ENCODE measurements around the gene TM7SF2. TPM values are rescaled to one million over a fixed set of nuclear protein-coding genes. Genes with fewer than 3 reads are reported as not detected.

The TM7SF2 gene
- total RNA-seq, 2 experiments from 2014 or later = 19.2 to 21.0 TPM

- no peaks in the 10 kb centered on the region for H3K27me3 Mint-ChIP-seq
- H3K4me1 Mint-ChIP-seq (ENCODE audit: low read depth) = peaks cover 37% of the 10 kb centered on the region
- ChIA-PET POLR2A (interaction anchor here (1.4 to 1.5 kb wide), 2 partner anchors 9 to 13 kb away, joined by 4 to 5 read pairs; partner anchors contain the start of genes FAU, MRPL49 and ZNHIT2), CTCF (interaction anchor here (0.8 to 6.7 kb wide), 4 partner anchors 10 to 95 kb away, joined by 3 to 122 read pairs (median 59); partner anchors contain the start of genes ARL2, FAU, MRPL49 and VPS51)
- H3K36me3 Mint-ChIP-seq = peaks cover 6% of the 10 kb centered on the region
- no peaks in the 10 kb centered on the region for H3K9me3 Mint-ChIP-seq
- no peak overlapping the region for H3K4me3 Mint-ChIP-seq
- DNase-seq = no peak
- intact Hi-C loops (cut with micrococcal nuclease) = no loop called here
- H3K27ac Mint-ChIP-seq = no peak overlapping the region
Observed at GRCh38 chr11:65108469-65109123, 3.1 kb upstream of the TM7SF2 start.

- POLR2A ChIA-PET = interaction anchor here (1.2 to 1.5 kb wide), 4 partner anchors 8 to 72 kb away, joined by 3 to 7 read pairs (median 4); partner anchors contain the start of genes CAPN1, FAU, MRPL49 and SYVN1
- intact Hi-C loops (cut with micrococcal nuclease) = loop anchor here (1.0 to 10.0 kb wide), 4 partner anchors 13 to 865 kb away; partner anchors contain the start of genes CAPN1, FKBP2, PPP1R14B and RASGRP2
- DNase-seq = no peak
- Mint-ChIP-seq H3K27ac (peak overlapping the region; percentile 23), H3K9me3 (no peaks in the 10 kb centered on the region), H3K27me3 (no peaks in the 10 kb centered on the region), H3K4me3 (no peak overlapping the region), H3K36me3 (peaks cover 5% of the 10 kb centered on the region), H3K4me1 (ENCODE audit: low read depth) (peaks cover 43% of the 10 kb centered on the region)
- CTCF ChIA-PET = interaction anchor here (0.5 to 6.7 kb wide), 19 partner anchors 10 to 263 kb away, joined by 3 to 122 read pairs (median 5); partner anchors contain the start of genes ARL2, CAPN1, FAU and MRPL49
Observed at GRCh38 chr11:65109231-65110198, 2.2 kb upstream of the TM7SF2 start.

- Mint-ChIP-seq H3K4me1 (ENCODE audit: low read depth) (peaks cover 44% of the 10 kb centered on the region), H3K36me3 (peaks cover 5% of the 10 kb centered on the region), H3K27ac (peak overlapping the region; percentile 23), H3K4me3 (no peak overlapping the region), H3K9me3 (no peaks in the 10 kb centered on the region), H3K27me3 (no peaks in the 10 kb centered on the region)
- CTCF ChIA-PET = interaction anchor here (0.5 to 6.7 kb wide), 25 partner anchors 10 to 300 kb away, joined by 3 to 122 read pairs (median 4); partner anchors contain the start of genes ARL2, CAPN1, CDC42BPG and FAU
- intact Hi-C loops (cut with micrococcal nuclease) = loop anchor here (1.0 to 10.0 kb wide), 4 partner anchors 14 to 866 kb away; partner anchors contain the start of genes CAPN1, FKBP2, PPP1R14B and RASGRP2
- DNase-seq = peak; percentile 97
- POLR2A ChIA-PET = interaction anchor here (1.2 to 2.2 kb wide), 4 partner anchors 12 to 72 kb away, joined by 3 to 12 read pairs (median 6); partner anchors contain the start of genes CAPN1, FAU, MRPL49 and SYVN1
Observed at GRCh38 chr11:65110354-65110861, 1.3 kb upstream of the TM7SF2 start.

- no peaks in the 10 kb centered on the region for H3K27me3 Mint-ChIP-seq
- intact Hi-C loops (cut with micrococcal nuclease) = loop anchor here (2.0 to 10.0 kb wide), 3 partner anchors 70 to 866 kb away; partner anchors contain the start of genes CAPN1, FKBP2, PPP1R14B and RASGRP2
- H3K4me1 Mint-ChIP-seq (ENCODE audit: low read depth) = peaks cover 52% of the 10 kb centered on the region
- CTCF ChIA-PET = interaction anchor here (0.7 to 6.7 kb wide), 19 partner anchors 9 to 300 kb away, joined by 3 to 122 read pairs (median 7); partner anchors contain the start of genes ARL2, CAPN1, CDC42BPG and FAU
- POLR2A ChIA-PET = interaction anchor here (0.6 to 2.8 kb wide), 7 partner anchors 10 to 244 kb away, joined by 3 to 19 read pairs (median 6); partner anchors contain the start of genes FAU, MRPL49, SYVN1 and VPS51
- peak overlapping the region; percentile 84 for H3K4me3 Mint-ChIP-seq
- H3K27ac Mint-ChIP-seq = no peak overlapping the region
- no peaks in the 10 kb centered on the region for H3K9me3 Mint-ChIP-seq
- peaks cover 1% of the 10 kb centered on the region for H3K36me3 Mint-ChIP-seq
- DNase-seq = no peak
Observed at GRCh38 chr11:65111159-65111743, 421 bp upstream of the TM7SF2 start.

- POLR2A ChIA-PET = interaction anchor here (0.8 to 2.8 kb wide), 7 partner anchors 9 to 69 kb away, joined by 3 to 19 read pairs (median 5); partner anchors contain the start of genes CAPN1, CDCA5, FAU and MRPL49
- CTCF ChIA-PET = interaction anchor here (0.6 to 6.7 kb wide), 13 partner anchors 7 to 910 kb away, joined by 3 to 122 read pairs (median 8); partner anchors contain the start of genes ARL2, CAPN1, CDCA5 and FAU
- H3K27me3 Mint-ChIP-seq = no peaks in the 10 kb centered on the region
- no peaks in the 10 kb centered on the region for H3K9me3 Mint-ChIP-seq
- H3K36me3 Mint-ChIP-seq = peaks cover 5% of the 10 kb centered on the region
- peak; percentile 84 for DNase-seq
- peak overlapping the region; percentile 56 for H3K27ac Mint-ChIP-seq
- H3K4me1 Mint-ChIP-seq (ENCODE audit: low read depth) = peaks cover 56% of the 10 kb centered on the region
- intact Hi-C loops (cut with micrococcal nuclease) = loop anchor here (10.0 kb wide), 2 partner anchors 368 to 868 kb away; partner anchors contain the start of genes FKBP2, PPP1R14B and RASGRP2
- peak overlapping the region; percentile 84 for H3K4me3 Mint-ChIP-seq
Observed at GRCh38 chr11:65112546-65113360, 1.1 kb downstream of the TM7SF2 start.

- Mint-ChIP-seq H3K4me3 (peak overlapping the region; percentile 84), H3K36me3 (peaks cover 9% of the 10 kb centered on the region), H3K27ac (peak overlapping the region; percentile 56), H3K4me1 (ENCODE audit: low read depth) (peaks cover 60% of the 10 kb centered on the region), H3K27me3 (no peaks in the 10 kb centered on the region), H3K9me3 (no peaks in the 10 kb centered on the region)
- intact Hi-C loops (cut with micrococcal nuclease) = loop anchor here (10.0 kb wide), 2 partner anchors 369 to 869 kb away; partner anchors contain the start of genes FKBP2, PPP1R14B and RASGRP2
- no peak for DNase-seq
- POLR2A ChIA-PET = interaction anchor here (1.1 to 2.8 kb wide), 5 partner anchors 8 to 68 kb away, joined by 3 to 19 read pairs (median 5); partner anchors contain the start of genes CAPN1, FAU, MRPL49 and SYVN1
- CTCF ChIA-PET = interaction anchor here (0.6 to 6.7 kb wide), 11 partner anchors 7 to 265 kb away, joined by 3 to 122 read pairs (median 8); partner anchors contain the start of genes ARL2, CAPN1, CDCA5 and FAU
Observed at GRCh38 chr11:65113361-65113756, 1.7 kb downstream of the TM7SF2 start.

- peaks cover 13% of the 10 kb centered on the region for H3K36me3 Mint-ChIP-seq
- H3K4me3 Mint-ChIP-seq = peak overlapping the region; percentile 84
- ChIA-PET POLR2A (interaction anchor here (2.8 kb wide), 1 partner anchor 8 kb away, joined by 19 read pairs; the partner anchor contains the start of genes FAU and MRPL49), CTCF (interaction anchor here (2.6 to 6.7 kb wide), 3 partner anchors 6 to 31 kb away, joined by 7 to 122 read pairs (median 72); partner anchors contain the start of genes CDCA5, FAU, MRPL49 and VPS51)
- H3K27ac Mint-ChIP-seq = no peak overlapping the region
- no peak for DNase-seq
- intact Hi-C loops (cut with micrococcal nuclease) = loop anchor here (10.0 kb wide), 2 partner anchors 369 to 869 kb away; partner anchors contain the start of genes FKBP2, PPP1R14B and RASGRP2
- no peaks in the 10 kb centered on the region for H3K9me3 Mint-ChIP-seq
- H3K4me1 Mint-ChIP-seq (ENCODE audit: low read depth) = peaks cover 65% of the 10 kb centered on the region
- H3K27me3 Mint-ChIP-seq = no peaks in the 10 kb centered on the region
Observed at GRCh38 chr11:65113839-65114238, 2.2 kb downstream of the TM7SF2 start.

GRCh38 chr11:65114538-65115171 lies 3.0 kb downstream of the TM7SF2 start:
- H3K27me3 Mint-ChIP-seq = no peaks in the 10 kb centered on the region
- peaks cover 67% of the 10 kb centered on the region for H3K4me1 Mint-ChIP-seq (ENCODE audit: low read depth)
- H3K9me3 Mint-ChIP-seq = no peaks in the 10 kb centered on the region
- H3K27ac Mint-ChIP-seq = no peak overlapping the region
- ChIA-PET CTCF (interaction anchor here (0.7 to 2.6 kb wide), 3 partner anchors 31 to 100 kb away, joined by 3 to 7 read pairs (median 3); partner anchors contain the start of genes ARL2, CAPN1, CDCA5 and ZFPL1), POLR2A (no interaction called here)
- peaks cover 16% of the 10 kb centered on the region for H3K36me3 Mint-ChIP-seq
- no peak overlapping the region for H3K4me3 Mint-ChIP-seq
- no peak for DNase-seq
- intact Hi-C loops (cut with micrococcal nuclease) = loop anchor here (10.0 kb wide), 2 partner anchors 370 to 870 kb away; partner anchors contain the start of genes FKBP2, PPP1R14B and RASGRP2
